Measurements from ENCODE around the gene CAPN15.
"Not testable (repeated sequence)": the region's sequence is repeated elsewhere in the genome, so short reads cannot be mapped to it uniquely, and the experiment has no call there.

CAPN15 gene

GRCh38 chr16:499924-500323, 27.6 kb upstream of the CAPN15 start:
- Mint-ChIP-seq H3K4me3 (no peak overlapping the region), H3K4me1 (peaks cover 0 to 2% of the 10 kb centered on the region in 2 donors), H3K9me3 (no peaks in the 10 kb centered on the region), H3K36me3 (peaks cover 6 to 16% of the 10 kb centered on the region in 2 donors), H3K27me3 (no peaks in the 10 kb centered on the region), H3K27ac (no peak overlapping the region)
- no peak for ATAC-seq (replicated peaks)
- DNase-seq: no peak

- H3K36me3 Mint-ChIP-seq: peaks cover 8 to 13% of the 10 kb centered on the region in 2 donors
- DNase-seq: no peak
- H3K27me3 Mint-ChIP-seq: no peaks in the 10 kb centered on the region
- no peak overlapping the region for H3K4me3 Mint-ChIP-seq
- peak in 1 of 2 donors; percentile 4 for ATAC-seq (replicated peaks)
- no peak overlapping the region for H3K27ac Mint-ChIP-seq
- peaks cover 0 to 2% of the 10 kb centered on the region in 2 donors for H3K4me1 Mint-ChIP-seq
- no peaks in the 10 kb centered on the region for H3K9me3 Mint-ChIP-seq
These were observed 26.8 kb upstream of the CAPN15 start for GRCh38 chr16:500709-501108.

DNA sequence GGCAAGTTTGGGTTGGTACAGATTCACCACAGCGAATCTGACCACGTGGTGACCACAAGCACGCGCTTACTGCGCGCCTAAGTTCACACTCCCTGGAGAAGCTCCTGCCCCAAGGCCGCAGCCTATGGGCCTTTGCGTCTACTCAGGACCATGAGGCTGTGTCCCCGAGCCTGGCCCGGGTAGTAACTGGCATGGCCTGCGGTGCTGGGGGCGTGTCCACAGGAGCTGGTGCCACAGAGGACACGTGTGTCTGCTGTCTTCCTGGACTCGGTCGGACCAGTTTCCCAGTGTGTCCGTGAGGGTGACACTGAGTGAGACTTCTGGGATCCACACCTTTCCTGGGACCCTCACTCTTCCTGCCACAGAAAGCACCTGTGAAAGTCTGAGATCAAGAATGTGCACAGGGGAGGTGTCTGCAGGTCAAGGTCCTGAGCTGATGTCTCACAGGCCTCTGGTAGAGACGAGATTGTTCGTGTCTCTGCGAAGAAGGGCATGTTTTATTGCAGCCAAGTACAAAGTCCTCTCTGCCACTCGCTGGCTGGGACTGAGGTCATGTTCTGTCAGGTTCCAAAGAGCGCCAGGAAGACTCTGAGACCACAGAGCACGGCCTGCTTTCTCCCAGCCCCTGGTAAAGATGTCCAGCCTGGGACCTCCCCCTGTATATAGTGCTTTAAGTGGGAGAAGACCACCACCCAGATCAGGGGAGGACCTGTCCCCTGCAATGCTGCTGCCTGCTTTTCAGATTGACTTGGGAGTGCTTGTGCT, 25.2 kb upstream of the CAPN15 start:
- peak overlapping the region; percentile 20 for H3K27ac Mint-ChIP-seq
- H3K4me1 Mint-ChIP-seq: peaks cover 0 to 3% of the 10 kb centered on the region in 2 donors
- DNase-seq (no peak), ATAC-seq (replicated peaks) (no peak)
- peaks cover 10 to 12% of the 10 kb centered on the region in 2 donors for H3K36me3 Mint-ChIP-seq
- H3K27me3 Mint-ChIP-seq: no peaks in the 10 kb centered on the region
- no peaks in the 10 kb centered on the region for H3K9me3 Mint-ChIP-seq
- H3K4me3 Mint-ChIP-seq: no peak overlapping the region

DNA sequence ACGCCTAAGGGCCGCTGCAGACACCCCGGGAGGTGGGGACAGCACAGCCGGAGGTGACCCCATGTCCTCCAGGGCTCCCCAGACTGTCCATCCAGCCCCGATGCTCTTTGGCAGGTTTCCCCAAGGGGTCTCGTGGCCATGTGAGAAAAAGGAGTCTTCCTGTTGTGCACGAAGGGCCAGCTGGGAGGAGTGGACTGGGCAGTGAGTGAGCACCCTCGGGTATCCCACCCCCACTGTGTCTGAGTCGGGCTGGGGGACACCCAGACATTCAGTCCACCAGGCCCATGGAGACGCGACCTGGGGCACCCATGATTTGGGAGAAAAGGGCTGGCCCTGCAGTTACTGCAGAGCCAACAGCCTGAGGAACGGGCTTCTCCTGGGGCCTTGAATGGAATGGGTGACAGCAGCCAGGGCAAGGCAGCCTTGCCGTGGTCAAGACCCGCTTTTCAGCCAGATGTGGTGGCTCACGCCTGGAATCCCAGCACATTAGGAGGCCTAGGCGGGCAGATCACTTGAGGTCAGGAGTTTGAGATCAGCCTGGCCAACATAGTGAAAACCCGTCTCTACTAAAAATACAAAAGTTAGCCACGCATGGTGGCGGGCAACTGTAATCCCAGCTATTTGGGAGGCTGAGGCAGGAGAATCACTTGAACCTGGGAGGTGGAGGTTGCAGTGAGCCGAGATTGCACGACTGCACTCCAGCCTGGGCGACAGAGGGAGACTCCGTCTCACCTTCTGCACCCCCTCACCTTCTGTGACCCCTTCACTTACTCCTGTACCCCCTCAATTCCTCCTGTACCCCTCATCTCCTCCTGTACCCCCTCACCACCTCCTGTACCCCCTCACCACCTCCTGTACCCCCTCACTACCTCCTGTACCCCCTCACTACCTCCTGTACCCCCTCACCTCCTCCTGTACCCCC, 24.1 kb upstream of the CAPN15 start:
- Mint-ChIP-seq H3K27ac (no peak overlapping the region), H3K36me3 (peaks cover 9 to 11% of the 10 kb centered on the region in 2 donors), H3K4me1 (peaks cover 0 to 3% of the 10 kb centered on the region in 2 donors), H3K4me3 (no peak overlapping the region), H3K9me3 (no peaks in the 10 kb centered on the region), H3K27me3 (no peaks in the 10 kb centered on the region)
- ATAC-seq (replicated peaks): no peak
- no peak for DNase-seq

DNA sequence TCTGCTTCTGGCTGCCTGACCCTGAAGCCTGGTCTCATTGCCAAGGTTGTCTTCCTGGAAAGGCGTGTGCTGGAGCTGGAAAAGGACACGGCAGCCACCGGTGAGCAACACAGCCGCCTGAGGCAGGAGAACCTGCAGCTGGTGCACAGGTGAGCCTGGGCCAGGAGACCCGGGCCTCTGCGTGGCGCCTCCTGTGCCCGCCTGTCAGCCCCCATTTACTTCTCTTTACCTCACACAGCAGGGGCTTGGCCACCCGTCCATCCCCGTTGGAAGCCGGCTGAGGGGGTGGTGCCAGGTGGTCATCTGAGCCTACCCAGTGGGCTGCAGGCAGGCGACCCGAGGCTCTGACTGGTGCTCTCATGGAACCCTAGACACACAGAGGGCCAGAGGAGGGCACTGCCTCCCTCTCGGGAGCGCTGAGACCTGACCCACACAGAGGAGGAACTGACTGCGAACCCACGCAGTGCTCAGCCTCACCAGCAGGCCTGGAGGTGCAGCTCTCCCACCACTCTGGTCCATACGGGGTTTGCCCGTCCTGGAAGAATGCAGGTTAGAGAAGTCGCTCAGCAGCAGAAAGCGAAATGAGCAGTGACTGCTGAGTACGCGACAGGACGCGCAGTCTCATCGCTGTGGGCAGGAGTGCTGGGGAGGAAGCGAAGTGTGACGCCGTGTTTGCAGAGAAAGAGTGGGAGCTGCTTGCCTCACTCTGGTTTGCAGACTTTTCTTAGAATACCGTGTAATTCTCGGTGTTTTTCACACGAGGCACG, 21.9 kb upstream of the CAPN15 start:
- H3K27ac Mint-ChIP-seq: no peak overlapping the region
- no peak overlapping the region for H3K4me3 Mint-ChIP-seq
- ATAC-seq (replicated peaks): no peak
- no peaks in the 10 kb centered on the region for H3K9me3 Mint-ChIP-seq
- H3K36me3 Mint-ChIP-seq: peaks cover 4 to 12% of the 10 kb centered on the region in 2 donors
- H3K4me1 Mint-ChIP-seq: peaks cover 0 to 3% of the 10 kb centered on the region in 2 donors
- DNase-seq: no peak
- no peaks in the 10 kb centered on the region for H3K27me3 Mint-ChIP-seq

GRCh38 chr16:506246-506546, 21.3 kb upstream of the CAPN15 start:
- no peak overlapping the region for H3K27ac Mint-ChIP-seq
- H3K27me3 Mint-ChIP-seq: no peaks in the 10 kb centered on the region
- ATAC-seq (replicated peaks) (no peak), DNase-seq (no peak)
- H3K4me3 Mint-ChIP-seq: no peak overlapping the region
- peaks cover 4 to 12% of the 10 kb centered on the region in 2 donors for H3K36me3 Mint-ChIP-seq
- H3K9me3 Mint-ChIP-seq: no peaks in the 10 kb centered on the region
- peaks cover 0 to 3% of the 10 kb centered on the region in 2 donors for H3K4me1 Mint-ChIP-seq

DNA sequence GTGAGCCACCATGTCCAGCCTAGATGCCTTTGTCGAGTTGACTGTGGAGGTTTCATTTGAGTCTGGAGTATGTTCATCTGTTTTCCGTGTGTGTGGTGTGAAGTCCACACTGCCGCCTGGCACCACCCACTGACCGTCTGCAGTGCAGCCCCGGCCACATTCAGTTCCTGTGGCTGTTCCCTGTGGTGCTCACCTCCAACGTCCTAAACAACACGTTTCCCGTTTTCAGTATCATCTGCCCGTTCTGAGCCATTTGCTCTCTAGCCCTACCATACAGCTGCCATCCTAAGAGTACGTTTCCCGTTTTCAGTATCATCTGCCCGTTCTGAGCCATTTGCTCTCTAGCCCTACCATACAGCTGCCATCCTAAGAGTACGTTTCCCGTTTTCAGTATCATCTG, 20.0 kb upstream of the CAPN15 start:
- H3K9me3 Mint-ChIP-seq; DNase-seq; H3K4me1 Mint-ChIP-seq; H3K27me3 Mint-ChIP-seq; H3K27ac Mint-ChIP-seq; ATAC-seq (replicated peaks); H3K4me3 Mint-ChIP-seq: not testable (repeated sequence)
- peaks cover 5 to 14% of the 10 kb centered on the region in 2 donors for H3K36me3 Mint-ChIP-seq

DNA sequence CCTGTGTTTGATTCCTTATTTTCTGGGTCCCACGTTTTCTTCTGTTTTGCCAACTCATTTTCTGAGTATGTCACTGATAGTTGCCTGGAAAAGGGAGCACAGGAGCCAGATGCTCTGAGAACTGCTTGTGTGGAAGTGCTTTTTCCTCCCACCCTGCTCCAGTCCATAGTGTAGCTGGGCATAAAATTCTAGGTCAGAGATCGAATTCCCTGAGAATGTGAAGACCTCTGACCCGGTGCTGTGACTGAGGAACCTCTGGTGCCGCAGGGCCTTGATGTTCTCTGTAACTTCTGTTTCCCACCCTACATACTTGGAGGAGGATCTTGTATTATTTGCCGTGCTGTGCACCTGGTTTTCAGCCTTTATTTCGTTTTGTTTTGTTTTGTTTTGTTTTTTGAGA, 19.5 kb upstream of the CAPN15 start:
- Mint-ChIP-seq H3K9me3 (no peaks in the 10 kb centered on the region), H3K27ac (no peak overlapping the region), H3K27me3 (no peaks in the 10 kb centered on the region), H3K4me1 (peaks cover 0 to 3% of the 10 kb centered on the region in 2 donors), H3K36me3 (peaks cover 8 to 18% of the 10 kb centered on the region in 2 donors), H3K4me3 (no peak overlapping the region)
- ATAC-seq (replicated peaks) (no peak), DNase-seq (no peak)

DNA sequence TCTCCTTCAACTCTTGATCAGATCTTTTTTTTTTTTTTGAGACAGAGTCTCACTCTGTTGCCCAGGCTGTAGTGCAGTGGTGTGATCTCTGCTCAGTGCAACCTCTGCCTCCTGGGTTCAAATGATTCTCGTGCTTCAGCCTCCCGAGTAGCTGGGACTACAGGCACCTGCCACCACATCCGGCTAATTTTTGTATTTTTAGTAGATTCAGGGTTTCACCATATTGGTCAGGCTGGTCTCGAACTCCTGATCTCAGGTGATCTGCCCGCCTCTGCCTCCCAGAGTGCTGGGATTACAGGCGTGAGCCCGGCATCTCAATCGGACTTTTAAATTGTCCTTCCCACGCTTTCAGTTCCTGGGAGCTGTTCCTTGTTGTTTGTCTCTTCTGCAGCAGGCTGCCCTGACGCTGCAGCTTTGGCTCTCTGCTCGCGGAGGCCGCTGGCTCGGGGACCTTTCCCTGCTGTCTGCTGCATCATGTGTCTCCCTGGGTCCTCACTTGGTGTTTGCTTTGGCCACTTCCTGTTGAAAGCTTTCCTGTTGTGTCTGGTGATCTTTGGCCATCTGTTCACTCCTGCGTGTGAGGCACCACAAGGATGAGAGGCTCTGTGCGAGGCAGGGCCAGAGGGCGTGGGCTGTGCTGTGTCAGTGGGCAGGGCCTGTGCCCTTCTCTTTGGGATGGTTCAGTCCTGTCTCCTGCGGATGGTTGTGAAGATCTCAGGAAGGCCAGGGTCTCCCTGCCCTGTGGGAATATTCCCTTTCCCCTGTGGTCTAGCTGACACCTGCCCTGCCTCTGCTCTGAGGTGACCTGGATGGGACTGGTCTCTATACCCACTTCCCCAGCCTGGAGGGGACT, 18.4 kb upstream of the CAPN15 start:
- H3K4me3 Mint-ChIP-seq: no peak overlapping the region

DNA sequence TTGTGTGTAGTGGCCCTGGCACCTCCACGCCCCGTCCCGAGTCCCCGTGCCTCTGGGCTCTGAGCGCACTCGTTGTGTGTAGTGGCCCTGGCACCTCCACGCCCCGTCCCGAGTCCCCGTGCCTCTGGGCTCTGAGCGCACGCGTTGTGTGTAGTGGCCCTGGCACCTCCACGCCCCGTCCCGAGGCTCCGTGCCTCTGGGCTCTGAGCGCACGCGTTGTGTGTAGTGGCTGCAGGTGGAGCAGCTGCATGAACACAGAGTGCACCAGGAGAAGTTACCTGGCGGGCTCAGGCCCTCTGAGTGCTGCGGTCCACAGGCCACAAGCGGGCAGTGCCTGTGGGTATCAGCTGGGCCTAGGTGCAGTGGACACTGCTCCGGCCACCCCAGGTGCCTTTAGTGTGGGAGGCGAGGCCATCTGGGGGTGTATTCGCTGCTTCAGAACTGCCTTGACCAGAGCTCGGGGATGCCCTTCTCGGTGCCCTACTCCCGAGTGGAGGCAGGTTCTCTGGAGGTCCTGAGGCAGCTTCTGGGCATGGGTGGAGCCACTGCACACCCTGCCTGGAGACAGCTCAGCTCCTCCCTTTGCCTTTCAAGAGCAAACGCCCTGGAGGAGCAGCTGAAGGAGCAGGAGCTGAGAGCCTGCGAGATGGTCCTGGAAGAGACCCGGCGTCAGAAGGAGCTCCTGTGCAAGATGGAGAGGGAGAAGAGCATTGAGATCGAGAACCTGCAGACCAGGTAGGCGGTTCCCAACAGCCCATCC, 17.3 kb upstream of the CAPN15 start:
- H3K27ac Mint-ChIP-seq: peak overlapping the region; percentile 42

More for the DNA sequence above, 18.4 kb upstream of the CAPN15 start:
- Mint-ChIP-seq H3K27ac (no peak overlapping the region), H3K36me3 (peaks cover 8 to 23% of the 10 kb centered on the region in 2 donors), H3K4me1 (peaks cover under 1 to 3% of the 10 kb centered on the region in 2 donors), H3K27me3 (no peaks in the 10 kb centered on the region), H3K9me3 (no peaks in the 10 kb centered on the region)
- no peak for DNase-seq
- ATAC-seq (replicated peaks): no peak

GRCh38 chr16:512802-513201, 14.7 kb upstream of the CAPN15 start:
- peaks cover 0 to 5% of the 10 kb centered on the region in 2 donors for H3K4me1 Mint-ChIP-seq
- H3K27me3 Mint-ChIP-seq: no peaks in the 10 kb centered on the region
- no peak overlapping the region for H3K4me3 Mint-ChIP-seq
- peaks cover 21 to 33% of the 10 kb centered on the region in 2 donors for H3K36me3 Mint-ChIP-seq
- no peak for DNase-seq
- no peak for ATAC-seq (replicated peaks)
- no peak overlapping the region for H3K27ac Mint-ChIP-seq
- no peaks in the 10 kb centered on the region for H3K9me3 Mint-ChIP-seq

More for the DNA sequence above, 17.3 kb upstream of the CAPN15 start:
- ATAC-seq (replicated peaks) (no peak), DNase-seq (no peak)
- H3K36me3 Mint-ChIP-seq: peaks cover 11 to 34% of the 10 kb centered on the region in 2 donors
- no peaks in the 10 kb centered on the region for H3K9me3 Mint-ChIP-seq
- no peak overlapping the region for H3K4me3 Mint-ChIP-seq
- peaks cover 3 to 5% of the 10 kb centered on the region in 2 donors for H3K4me1 Mint-ChIP-seq
- no peaks in the 10 kb centered on the region for H3K27me3 Mint-ChIP-seq

GRCh38 chr16:513950-514349, 13.6 kb upstream of the CAPN15 start:
- Mint-ChIP-seq H3K4me3 (no peak overlapping the region), H3K4me1 (peaks cover 0 to 5% of the 10 kb centered on the region in 2 donors), H3K27ac (peak overlapping the region; percentile 47), H3K9me3 (no peaks in the 10 kb centered on the region), H3K36me3 (peaks cover 21 to 31% of the 10 kb centered on the region in 2 donors), H3K27me3 (no peaks in the 10 kb centered on the region)
- no peak for DNase-seq
- no peak for ATAC-seq (replicated peaks)

All from stimulated activated naive B cell treated with anti-CD40 and anti-IgM and Interleukin-4, amounts not matched to agents 10 μg/mL and 1 μg/mL and 100 μg/mL, for 72 hours (primary cell).